ENCODE data around the gene SEMA3A.

DNA sequence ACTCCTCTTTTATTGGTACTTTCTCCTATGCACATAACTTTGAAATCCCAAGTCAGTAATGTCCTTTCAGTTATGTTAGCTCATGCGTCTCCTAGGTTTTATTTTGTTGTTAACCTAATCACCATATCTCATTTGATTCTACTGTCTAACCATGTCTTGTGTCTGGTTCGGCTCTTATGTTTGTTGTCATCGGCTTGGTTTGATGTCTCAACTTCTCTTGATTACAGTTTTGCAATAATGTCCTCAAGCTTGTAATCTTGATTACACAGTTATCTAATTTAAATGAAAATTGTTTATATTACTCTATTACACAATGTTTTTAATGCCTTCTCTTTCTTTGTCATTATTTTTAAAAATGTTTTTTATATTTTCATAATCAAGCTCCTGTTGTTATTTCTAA is 35.9 kb upstream of the SEMA3A start:
- TF ChIP-seq, protein P1, sequence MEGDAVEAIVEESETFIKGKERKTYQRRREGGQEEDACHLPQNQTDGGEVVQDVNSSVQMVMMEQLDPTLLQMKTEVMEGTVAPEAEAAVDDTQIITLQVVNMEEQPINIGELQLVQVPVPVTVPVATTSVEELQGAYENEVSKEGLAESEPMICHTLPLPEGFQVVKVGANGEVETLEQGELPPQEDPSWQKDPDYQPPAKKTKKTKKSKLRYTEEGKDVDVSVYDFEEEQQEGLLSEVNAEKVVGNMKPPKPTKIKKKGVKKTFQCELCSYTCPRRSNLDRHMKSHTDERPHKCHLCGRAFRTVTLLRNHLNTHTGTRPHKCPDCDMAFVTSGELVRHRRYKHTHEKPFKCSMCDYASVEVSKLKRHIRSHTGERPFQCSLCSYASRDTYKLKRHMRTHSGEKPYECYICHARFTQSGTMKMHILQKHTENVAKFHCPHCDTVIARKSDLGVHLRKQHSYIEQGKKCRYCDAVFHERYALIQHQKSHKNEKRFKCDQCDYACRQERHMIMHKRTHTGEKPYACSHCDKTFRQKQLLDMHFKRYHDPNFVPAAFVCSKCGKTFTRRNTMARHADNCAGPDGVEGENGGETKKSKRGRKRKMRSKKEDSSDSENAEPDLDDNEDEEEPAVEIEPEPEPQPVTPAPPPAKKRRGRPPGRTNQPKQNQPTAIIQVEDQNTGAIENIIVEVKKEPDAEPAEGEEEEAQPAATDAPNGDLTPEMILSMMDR (conservative IDR thresholded peaks at IDR 0.05) = no peak
- TF ChIP-seq EZH2 (IDR thresholded peaks at IDR 0.05; ENCODE audit: low read depth) = no peak

Data from PC-9 (cell line).